ENCODE results near the gene BMAL2.

Gene BMAL2

GRCh38 chr12:27359578-27360340 lies 27.1 kb downstream of the BMAL2 start:
- no peak for DNase-seq (ENCODE audit: low read depth)

DNA sequence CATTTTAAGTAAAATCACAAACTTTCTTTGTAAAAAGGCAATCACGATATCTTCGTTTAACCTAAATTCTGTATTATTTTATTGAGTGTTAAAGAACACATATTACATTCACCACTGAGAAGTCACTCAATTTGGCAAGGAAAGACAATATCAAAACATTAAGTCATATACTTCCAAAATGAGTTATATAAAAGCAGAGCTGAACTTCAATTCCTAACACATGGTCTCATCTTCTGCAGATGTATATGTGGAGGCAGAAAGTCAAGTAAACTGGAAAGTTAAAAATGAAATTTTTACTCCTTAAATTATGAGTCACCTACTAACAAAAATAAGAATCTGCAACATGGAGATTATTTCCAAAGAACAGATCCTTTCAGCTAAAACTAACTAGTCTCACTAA lies 28.7 kb downstream of the BMAL2 start:
- no peak for DNase-seq (ENCODE audit: low read depth)

DNA sequence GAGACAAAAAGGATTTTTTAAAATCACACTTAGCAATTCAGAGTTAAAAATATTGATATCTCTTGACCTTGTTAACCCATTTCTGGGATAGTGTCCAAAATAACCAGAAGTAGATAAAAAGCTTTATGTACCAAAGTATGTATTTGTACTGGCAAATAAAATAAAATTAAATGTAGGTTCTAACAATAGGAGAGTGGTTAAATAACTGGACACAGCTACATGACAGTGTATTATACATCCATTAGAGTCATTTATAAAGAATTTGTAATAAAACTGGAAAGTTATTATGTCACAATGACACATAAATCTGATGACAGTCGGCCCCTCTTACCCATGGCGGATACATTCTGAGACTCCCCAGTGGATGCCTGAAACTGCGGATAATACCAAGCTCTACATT lies 34.0 kb downstream of the BMAL2 start:
- DNase-seq (ENCODE audit: low read depth), result no peak

DNA sequence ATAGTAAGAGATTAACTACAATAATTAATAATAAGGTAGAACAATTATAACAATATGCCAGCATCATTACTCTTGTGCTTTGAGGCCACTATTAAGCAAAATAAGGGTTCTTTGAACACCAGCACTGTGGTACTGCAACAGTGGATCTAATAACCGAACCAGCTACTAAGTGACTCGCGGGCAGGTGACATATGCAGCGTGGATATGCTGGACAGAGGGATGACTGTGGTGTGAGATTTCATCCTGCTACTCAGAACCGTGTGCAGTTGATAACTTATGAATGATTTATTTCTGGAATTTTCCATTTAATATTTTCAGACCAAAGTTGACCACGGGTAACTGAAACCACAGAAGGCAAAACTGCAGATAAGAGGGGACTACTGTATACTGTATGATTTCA lies 34.4 kb downstream of the BMAL2 start:
- no peak for DNase-seq (ENCODE audit: low read depth)

GRCh38 chr12:27382171-27382795 lies 49.6 kb downstream of the BMAL2 start:
- no peak for DNase-seq (ENCODE audit: low read depth)
